ENCODE results near the gene CHRM1. TPM values are rescaled to one million over a fixed set of nuclear protein-coding genes. Genes with fewer than 3 reads are reported as not detected.
"Not testable (repeated sequence)": the region's sequence is repeated elsewhere in the genome, so short reads cannot be mapped to it uniquely, and the experiment has no call there.

Gene CHRM1
- total RNA-seq, 1 experiment from 2014 or later: 0.18 TPM

DNA sequence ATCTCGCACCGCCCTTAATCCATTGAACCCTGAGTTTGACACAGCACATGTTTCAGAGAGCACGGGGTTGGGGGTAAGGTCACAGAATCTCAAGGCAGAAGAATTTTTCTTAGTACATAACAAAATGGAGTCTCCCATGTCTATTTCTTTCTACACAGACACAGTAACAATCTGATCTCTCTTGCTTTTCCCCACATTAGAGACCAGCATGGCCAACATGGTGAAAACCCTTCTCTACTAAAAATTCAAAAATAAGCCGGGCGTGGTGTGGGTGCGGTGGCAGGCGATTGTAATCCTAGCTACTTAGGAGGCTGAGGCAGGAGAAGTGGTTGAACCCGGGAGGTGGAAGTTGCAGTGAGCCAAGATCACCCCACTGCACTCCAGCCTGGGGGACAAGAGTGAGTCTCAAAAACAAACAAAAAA, 61.9 kb downstream of the CHRM1 start:
- DNase-seq (ENCODE audit: low read depth, low spot score); in situ Hi-C loops (cut with HindIII; ENCODE audit: low pct_unique_long_range_greater_than_20kb, low sequenced_read_pairs): not testable (repeated sequence)

Small RNAs within 50 kb of the gene (small RNA-seq; reads per million reads assigned to genes)
- 0 reads per million in 2 experiments for gene RN7SL259P

Other genes with a start within 250 kb of the CHRM1 start
- gene UQCC3, start 249.7 kb downstream of the CHRM1 start, total RNA-seq (2014; rRNA removed; shearing (Covaris generic)): 10.2 and 10.3 TPM in 2 replicates
- gene LBHD1, start 249.1 kb downstream of the CHRM1 start, total RNA-seq (2014; rRNA removed; shearing (Covaris generic)): 3.6 and 3.9 TPM in 2 replicates
- gene UBXN1, start 242.3 kb downstream of the CHRM1 start, total RNA-seq (2014; rRNA removed; shearing (Covaris generic)): 97.2 and 100 TPM in 2 replicates
- gene LRRN4CL, start 231.8 kb downstream of the CHRM1 start, total RNA-seq (2014; rRNA removed; shearing (Covaris generic)): 1.1 and 1.3 TPM in 2 replicates
- 90.7 and 98.1 TPM in 2 replicates for gene BSCL2, start 213.9 kb downstream of the CHRM1 start, total RNA-seq (2014; rRNA removed; shearing (Covaris generic))
- not detected in 2 replicates for gene GNG3, start 213.7 kb downstream of the CHRM1 start, total RNA-seq (2014; rRNA removed; shearing (Covaris generic))
- 4.1 and 5.1 TPM in 2 replicates for gene HNRNPUL2, start 193.9 kb downstream of the CHRM1 start, total RNA-seq (2014; rRNA removed; shearing (Covaris generic))
- gene TTC9C, start 192.9 kb downstream of the CHRM1 start, total RNA-seq (2014; rRNA removed; shearing (Covaris generic)): 25.0 and 25.4 TPM in 2 replicates
- 5.0 and 5.2 TPM in 2 replicates for gene ZBTB3, start 167.2 kb downstream of the CHRM1 start, total RNA-seq (2014; rRNA removed; shearing (Covaris generic))
- gene POLR2G, start 159.8 kb downstream of the CHRM1 start, total RNA-seq (2014; rRNA removed; shearing (Covaris generic)): 85.8 and 95.1 TPM in 2 replicates
- gene TAF6L, start 150.0 kb downstream of the CHRM1 start, total RNA-seq (2014; rRNA removed; shearing (Covaris generic)): 19.7 and 22.6 TPM in 2 replicates
- gene TMEM179B, start 134.0 kb downstream of the CHRM1 start, total RNA-seq (2014; rRNA removed; shearing (Covaris generic)): 83.6 and 95.0 TPM in 2 replicates
- gene TMEM223, start 129.4 kb downstream of the CHRM1 start, total RNA-seq (2014; rRNA removed; shearing (Covaris generic)): 23.6 and 23.9 TPM in 2 replicates
- gene NXF1, start 115.9 kb downstream of the CHRM1 start, total RNA-seq (2014; rRNA removed; shearing (Covaris generic)): 11.4 and 16.3 TPM in 2 replicates
- gene STX5, start 89.3 kb downstream of the CHRM1 start, total RNA-seq (2014; rRNA removed; shearing (Covaris generic)): 16.1 and 18.1 TPM in 2 replicates
- gene TEX54, start 88.5 kb downstream of the CHRM1 start, total RNA-seq (2014; rRNA removed; shearing (Covaris generic)): not detected in 2 replicates
- 61.2 and 61.4 TPM in 2 replicates for gene WDR74, start 81.8 kb downstream of the CHRM1 start, total RNA-seq (2014; rRNA removed; shearing (Covaris generic))
- gene SLC3A2, start 40.5 kb downstream of the CHRM1 start, total RNA-seq (2014; rRNA removed; shearing (Covaris generic)): 734 and 765 TPM in 2 replicates
- not detected in 2 replicates for gene SLC22A6, start 63.6 kb upstream of the CHRM1 start, total RNA-seq (2014; rRNA removed; shearing (Covaris generic))
- not detected in 2 replicates for gene SLC22A8, start 94.5 kb upstream of the CHRM1 start, total RNA-seq (2014; rRNA removed; shearing (Covaris generic))
- not detected in 2 replicates for gene SLC22A24, start 222.9 kb upstream of the CHRM1 start, total RNA-seq (2014; rRNA removed; shearing (Covaris generic))